ENCODE data around the gene RRN3.
"Not testable (repeated sequence)": the region's sequence is repeated elsewhere in the genome, so short reads cannot be mapped to it uniquely, and the experiment has no call there.

RRN3 gene

DNA sequence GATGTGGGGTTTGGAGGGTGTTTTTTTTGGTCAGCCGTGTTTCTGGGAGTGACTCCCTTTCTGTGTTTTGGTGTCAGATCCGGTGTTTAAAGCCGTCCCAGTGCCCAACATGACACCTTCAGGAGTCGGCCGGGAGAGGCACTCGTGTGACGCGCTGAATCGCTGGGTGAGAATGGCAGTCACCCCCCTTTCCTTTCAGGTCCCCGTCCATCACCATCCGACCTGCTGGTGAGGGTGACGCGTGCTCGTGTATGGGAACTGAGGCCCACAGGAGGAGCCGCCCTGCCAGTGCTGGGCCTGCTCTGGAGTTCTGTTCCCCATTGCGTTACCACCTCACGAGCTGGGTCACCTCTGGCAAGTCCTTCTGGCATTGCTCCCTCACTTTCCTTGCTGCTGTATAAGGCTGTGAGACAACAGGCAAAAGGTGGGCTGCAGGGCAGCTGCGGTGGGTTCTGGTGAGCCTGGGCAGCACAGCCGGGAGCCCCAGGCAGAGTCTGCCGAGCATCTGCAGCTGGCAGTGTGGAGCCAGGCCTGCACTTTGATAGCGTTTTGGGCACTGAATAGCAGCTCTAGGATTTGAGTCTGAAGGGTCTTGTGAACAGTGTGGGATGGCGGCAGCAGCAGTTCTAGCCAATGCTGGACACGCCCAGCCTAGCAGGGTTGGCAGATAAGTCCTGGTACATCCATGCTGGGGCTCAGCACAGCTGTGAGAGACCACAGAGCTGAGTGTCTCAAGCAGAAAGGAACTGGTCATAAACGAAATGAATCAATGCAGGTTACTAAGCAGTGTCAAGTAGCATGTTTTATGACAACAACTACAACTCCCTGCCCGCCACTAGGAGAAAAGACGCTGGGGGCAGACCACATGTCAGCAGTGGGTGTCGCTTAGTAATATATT is 65.0 kb downstream of the RRN3 start:
- not testable (repeated sequence) for DNase-seq (ENCODE audit: low read depth in 1 of 2, low spot score in 1 of 2)

DNA sequence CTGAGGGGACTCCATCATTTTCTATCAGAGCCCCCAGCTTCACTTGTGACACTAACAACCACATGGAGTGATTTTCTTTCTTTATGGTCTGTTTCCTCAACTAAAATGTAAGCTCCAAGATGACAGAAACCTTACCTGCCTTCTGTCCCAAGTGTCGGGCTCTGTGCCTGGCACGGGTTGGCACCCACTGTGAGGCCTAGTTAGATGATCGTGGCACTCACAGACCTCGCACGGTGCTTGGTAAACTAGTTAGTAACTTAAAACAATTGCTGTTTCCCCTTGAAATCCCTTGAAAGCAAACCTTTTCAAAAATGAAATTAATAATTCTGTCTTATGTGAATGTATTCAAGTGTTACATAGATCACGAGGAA is 65.7 kb downstream of the RRN3 start:
- not testable (repeated sequence) for DNase-seq (ENCODE audit: low read depth in 1 of 2, low spot score in 1 of 2)

DNA sequence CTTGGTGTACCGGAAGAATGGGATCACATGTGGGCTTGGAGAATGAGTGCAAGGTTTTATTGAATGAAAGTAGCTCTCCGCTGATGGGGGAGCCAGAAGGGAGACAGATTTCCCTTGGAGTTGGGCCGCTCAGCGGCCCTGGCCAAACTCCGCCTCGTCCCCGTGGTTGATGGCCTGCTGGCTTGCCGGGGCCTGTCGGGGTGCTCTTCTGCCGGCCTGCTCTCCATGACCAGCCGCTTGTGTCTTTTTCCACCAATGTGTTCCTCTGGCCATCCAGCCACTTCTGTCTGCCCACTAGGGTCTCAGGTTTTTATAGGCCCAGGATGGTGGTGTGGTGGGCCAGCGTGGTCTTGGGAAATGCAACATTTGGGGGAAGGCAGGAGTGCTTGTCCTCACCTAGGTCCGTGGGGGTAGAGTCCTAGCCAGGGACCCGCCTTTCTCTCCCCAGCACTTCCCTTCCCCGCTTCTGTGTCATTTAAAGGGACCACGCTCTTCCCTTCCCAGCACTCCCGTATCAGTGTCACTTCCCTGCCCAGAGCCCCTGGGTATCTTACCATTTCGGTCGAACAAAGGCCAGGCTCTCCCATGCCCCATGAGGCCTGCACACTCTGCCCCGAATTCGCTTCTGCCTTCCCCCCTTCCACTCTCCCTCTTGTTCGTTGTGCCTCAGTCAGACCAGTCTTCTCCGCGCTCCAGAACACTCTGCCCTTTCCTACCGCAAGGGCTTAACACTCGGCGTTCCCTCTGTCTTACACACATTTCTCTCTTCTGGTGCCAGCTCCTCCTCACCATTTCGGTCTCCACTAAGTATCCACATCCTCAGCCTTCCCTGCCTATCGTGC is 66.3 kb downstream of the RRN3 start:
- not testable (repeated sequence) for DNase-seq (ENCODE audit: low read depth in 1 of 2, low spot score in 1 of 2)

DNA sequence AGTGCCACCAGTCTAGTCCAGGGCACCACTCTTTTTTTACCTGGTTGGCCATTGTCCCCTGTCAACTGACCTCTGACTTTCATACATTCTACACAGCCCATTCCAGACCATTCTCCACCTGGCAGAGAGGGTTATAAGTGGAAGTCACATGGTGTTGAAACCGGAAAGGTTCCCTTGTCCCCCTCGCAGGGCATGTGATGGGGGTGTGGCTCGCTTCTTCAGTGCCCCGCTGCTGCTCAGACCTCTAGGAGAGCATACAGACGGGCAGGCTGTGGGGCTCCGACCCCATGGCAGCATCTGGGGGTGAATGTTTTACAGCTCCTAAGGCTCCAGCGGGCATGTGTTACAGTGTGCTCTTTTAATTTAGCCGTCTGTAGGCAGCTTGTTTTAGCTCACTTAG is 67.0 kb downstream of the RRN3 start:
- not testable (repeated sequence) for DNase-seq (ENCODE audit: low read depth in 1 of 2, low spot score in 1 of 2)

DNA sequence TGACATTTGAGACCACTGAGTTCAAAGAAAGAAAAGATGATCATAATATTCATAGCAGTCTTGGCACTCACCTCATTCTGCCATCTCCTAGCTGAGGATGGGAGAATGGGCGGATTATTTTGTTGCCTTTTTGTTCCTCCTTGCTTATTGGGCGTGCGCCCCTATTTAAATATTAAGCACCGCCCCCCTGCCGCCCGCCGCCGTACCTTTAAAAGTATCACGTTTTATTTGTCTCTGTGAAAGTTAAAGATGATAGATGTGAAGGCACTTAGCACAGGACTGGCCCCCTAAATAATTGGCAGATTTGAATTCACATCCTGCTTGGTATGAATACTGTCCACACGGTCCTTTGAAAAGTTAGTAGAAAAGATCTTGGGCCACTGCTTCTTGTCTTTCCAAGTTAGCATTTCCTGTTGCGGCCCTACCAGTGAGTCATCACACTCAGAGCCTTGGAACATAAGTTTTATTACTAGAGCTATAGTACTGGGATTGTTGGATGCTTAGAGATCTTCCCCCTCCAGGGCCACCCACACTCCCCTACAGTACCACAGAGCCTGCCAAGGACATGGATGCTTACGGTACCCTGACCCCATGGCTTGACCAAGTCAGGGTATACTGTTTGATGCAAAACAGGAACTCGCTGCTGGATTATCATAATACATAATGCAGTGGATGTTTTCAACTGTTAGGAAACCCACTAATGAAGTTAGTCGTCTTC is 68.7 kb downstream of the RRN3 start:
- DNase-seq (ENCODE audit: low read depth in 1 of 2, low spot score in 1 of 2) = not testable (repeated sequence)

DNA sequence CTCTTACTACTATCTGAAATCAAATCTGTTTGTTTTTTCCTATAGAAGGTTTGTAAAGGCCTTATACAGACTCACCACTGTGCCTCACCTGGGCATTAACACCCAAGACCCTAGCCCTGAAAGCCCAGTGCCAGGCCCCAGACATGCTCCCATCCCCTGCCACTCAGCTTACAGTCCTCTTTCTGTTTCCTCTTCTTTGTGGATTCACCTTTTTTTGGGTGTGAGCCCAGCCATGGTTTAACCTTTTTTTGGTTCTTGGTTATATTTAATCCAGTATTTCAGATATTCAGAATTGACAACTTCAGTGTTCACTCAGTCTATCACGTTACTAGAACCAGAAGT is 69.2 kb downstream of the RRN3 start:
- DNase-seq (ENCODE audit: low read depth in 1 of 2, low spot score in 1 of 2) = not testable (repeated sequence)

DNA sequence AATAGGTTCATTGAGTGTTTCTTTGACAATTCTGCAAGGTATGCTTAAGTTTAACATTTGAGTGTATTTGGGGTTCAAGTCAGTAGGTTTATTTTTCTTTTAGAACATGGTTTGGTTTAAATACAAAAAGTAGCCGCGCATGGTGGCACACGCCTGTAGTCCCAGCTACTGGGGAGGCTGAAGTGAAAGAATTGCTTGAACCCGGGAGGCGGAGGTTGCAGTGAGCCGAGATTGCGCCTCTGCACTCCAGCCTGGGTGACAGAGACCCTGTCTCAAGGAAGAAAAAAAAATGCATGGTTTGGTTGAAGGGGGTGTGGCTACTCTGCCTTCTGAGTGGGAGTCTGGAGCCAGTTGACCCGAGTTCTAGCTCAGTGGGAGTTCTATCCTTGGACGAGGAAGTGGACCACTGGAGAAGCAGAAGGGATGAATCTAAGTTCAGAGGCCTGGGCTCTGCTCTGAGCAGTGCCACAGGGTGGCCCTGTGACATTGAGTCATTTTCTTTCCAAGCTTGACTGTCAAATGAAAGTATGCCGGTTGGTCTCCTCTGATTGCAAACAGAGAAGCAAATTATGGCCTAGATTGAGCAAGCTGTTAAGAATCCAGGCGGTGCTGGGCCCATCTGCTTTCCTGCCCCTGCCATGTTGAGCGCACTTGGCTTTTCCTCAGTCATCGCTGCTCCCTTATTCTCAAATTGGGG is 70.5 kb downstream of the RRN3 start:
- DNase-seq (ENCODE audit: low read depth in 1 of 2, low spot score in 1 of 2) = not testable (repeated sequence)

DNA sequence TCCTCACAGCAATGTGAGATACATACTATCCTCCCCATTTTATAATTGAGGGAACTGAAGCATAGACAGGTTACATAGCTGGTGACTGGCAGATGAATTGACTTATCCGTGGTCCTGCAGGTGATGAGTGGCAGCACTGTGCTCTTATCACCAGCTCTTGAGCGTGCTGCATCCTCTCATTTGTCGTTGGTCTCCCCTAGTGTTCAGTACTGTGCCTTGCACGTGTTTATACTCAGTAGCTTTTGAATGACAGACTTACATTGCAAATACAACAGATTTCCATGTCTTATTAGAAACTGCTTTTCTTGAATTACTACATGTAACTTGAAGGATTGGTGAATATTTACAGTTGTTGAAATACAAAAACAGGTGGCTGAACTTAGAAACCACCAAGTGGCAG is 71.9 kb downstream of the RRN3 start:
- peak in 1 of 2 donors; percentile 52 for DNase-seq (ENCODE audit: low read depth in 1 of 2, low spot score in 1 of 2)

DNA sequence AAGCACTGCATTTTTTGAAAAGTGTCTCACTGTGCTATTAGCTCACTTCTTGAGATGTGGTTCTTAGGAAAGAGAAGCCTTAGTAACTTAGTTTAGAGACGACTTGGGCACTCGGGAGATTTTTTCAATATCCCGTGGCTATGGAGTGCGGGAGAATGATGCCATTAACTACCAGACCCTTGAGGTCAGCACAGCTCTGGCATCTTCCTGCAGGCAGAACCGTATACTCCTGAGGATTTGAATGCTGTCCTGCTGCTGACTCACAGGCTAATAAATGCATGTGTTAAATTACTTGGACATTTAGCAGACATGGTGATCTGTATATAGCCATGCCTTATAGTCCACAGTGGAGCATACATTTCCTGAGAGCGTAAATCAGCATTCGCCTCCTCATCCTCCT is 72.6 kb downstream of the RRN3 start:
- DNase-seq (ENCODE audit: low read depth in 1 of 2, low spot score in 1 of 2) = not testable (repeated sequence)

DNA sequence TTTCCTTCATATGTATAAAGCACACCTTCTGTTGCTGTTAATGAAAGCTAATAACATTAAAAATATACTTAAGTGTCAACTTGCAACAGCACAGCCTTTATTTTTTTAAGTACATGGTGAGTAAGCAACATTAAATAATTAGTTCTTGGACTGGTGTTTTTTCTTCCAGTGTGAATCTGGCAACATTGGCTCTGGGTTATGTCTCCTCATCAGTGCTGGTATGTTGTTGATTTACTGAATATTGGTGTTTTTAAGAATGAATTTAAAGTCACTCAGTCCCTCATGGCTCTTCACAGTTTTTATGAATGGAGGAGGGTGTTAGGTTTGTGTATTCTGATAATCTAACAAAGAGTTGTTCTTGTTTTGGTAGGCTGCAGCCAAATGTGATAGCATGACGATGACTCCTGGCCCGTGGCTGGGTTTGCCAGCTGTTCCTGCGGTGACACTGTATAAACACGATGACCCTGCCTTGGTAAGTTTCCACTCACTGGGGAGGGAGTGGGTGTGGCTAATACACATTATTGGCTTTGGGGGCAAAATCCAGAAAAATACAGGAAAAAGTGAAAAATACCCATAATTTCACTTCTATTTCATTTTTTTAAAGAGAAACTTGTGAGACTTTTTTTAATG is 77.0 kb downstream of the RRN3 start:
- not testable (repeated sequence) for DNase-seq (ENCODE audit: low read depth in 1 of 2, low spot score in 1 of 2)

DNA sequence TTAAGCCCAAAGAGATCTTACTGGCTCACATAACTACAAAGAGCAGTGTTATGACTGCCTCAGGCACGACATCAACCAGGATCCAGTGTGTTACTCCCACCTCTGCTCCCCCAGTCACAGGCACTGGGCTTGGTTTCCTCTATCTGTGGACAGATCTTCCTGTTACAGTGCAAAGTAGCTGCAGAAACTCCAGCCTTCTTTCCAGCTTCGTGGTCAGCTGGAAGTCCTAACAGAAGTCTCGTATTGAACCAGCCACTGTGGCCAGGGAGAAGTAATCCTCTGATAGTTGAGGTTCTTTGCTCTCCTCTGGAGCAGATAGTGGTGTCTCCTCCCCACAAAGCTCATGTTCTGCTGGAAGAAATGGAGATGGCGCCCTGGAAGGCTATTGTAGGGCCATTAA is 77.7 kb downstream of the RRN3 start:
- DNase-seq (ENCODE audit: low read depth in 1 of 2, low spot score in 1 of 2) = not testable (repeated sequence)

DNA sequence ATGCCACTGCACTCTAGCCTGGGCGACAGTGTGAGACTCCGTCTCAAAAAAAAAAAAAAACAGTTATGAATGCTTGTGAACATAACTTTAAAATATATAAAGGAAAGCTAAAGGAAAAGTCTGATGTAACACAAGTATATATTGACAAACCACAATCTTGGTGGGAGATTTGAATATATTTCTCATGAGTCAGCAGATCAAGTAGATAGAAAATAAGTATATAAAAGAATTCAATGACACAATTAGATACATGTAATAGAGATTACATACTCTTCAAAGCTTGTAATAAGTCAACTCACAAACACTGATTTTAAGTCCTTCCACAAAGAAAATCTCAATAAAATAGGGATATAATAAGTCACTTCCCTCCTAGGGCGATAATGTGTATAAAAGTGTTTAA is 78.4 kb downstream of the RRN3 start:
- DNase-seq (ENCODE audit: low read depth in 1 of 2, low spot score in 1 of 2) = not testable (repeated sequence)

DNA sequence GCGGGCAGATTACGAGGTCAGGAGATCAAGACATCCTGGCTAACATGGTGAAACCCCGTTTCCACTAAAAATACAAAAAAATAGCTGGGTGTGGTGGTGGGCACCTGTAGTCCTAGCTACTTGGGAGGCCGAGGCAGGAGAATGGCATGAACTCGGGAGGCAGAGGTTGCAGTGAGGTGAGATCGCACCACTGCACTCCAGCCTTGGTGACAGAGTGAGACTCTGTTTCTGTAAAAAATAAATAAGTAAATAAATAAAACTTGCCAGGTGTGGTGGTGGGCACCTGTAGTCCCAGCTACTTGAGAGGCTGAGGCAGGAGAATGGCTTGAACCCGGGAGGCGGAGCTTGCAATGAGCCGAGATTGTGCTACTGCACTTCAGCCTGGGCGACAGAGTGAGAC is 81.1 kb downstream of the RRN3 start:
- not testable (repeated sequence) for DNase-seq (ENCODE audit: low read depth in 1 of 2, low spot score in 1 of 2)

Data from activated T-helper 1 cell treated with anti-CD3 and anti-CD28 coated beads, Interleukin-2, amount 50 U/mL, for 16 hours (primary cell).